DOHH2 (cell line): ENCODE data around the gene BNC2.

ENCODE experiments used
- H3F3A ChIP-seq: fragments of 200-600 bp; sonication (generic), shearing (Covaris generic); 2 replicates; pipeline ENCODE4 v1.6.0; 2016; ENCODE audit warnings: antibody characterized with exemption, mild to moderate bottlenecking; ENCODE audit not compliant: control insufficient read depth, insufficient read depth
- H3K27ac ChIP-seq: fragments of 200-600 bp; sonication (generic); 2 replicates; pipeline ENCODE4 v1.5.1; 2014; ENCODE audit warnings: low read depth, mild to moderate bottlenecking, low read length, moderate library complexity
- H3K27me3 ChIP-seq: fragments of 200-600 bp; sonication (generic); 2 replicates; pipeline ENCODE4 v1.6.1; 2014; ENCODE audit warnings: mild to moderate bottlenecking, low read length, mixed read lengths; ENCODE audit not compliant: control insufficient read depth
- H3K36me3 ChIP-seq: fragments of 200-600 bp; sonication (generic); 2 replicates; pipeline ENCODE4 v1.6.1; 2014; ENCODE audit warnings: mild to moderate bottlenecking, low read length, moderate library complexity, mixed read lengths; ENCODE audit not compliant: control insufficient read depth
- H3K4me1 ChIP-seq: fragments of 200-600 bp; sonication (generic); 2 replicates; pipeline ENCODE4 v1.6.1; 2014; ENCODE audit warnings: mild to moderate bottlenecking, low read length, mixed read lengths; ENCODE audit not compliant: control insufficient read depth
- H3K4me2 ChIP-seq: fragments of 200-600 bp; sonication (generic); 2 replicates; pipeline ENCODE4 v1.6.0; 2014; ENCODE audit warnings: mild to moderate bottlenecking, low read length, moderate library complexity
- H3K4me3 ChIP-seq: fragments of 200-600 bp; sonication (generic); 2 replicates; pipeline ENCODE4 v1.5.1; 2014; ENCODE audit warnings: mild to moderate bottlenecking, low read length, mixed read lengths
- H3K79me2 ChIP-seq: fragments of 200-600 bp; sonication (generic); 2 replicates; pipeline ENCODE4 v1.6.1; 2014; ENCODE audit warnings: mild to moderate bottlenecking, low read length, mixed read lengths; ENCODE audit not compliant: control insufficient read depth
- H3K9me2 ChIP-seq: fragments of 200-600 bp; sonication (generic); replicated peaks from 2 replicates; pipeline ENCODE4 v1.6.1; 2014; ENCODE audit warnings: mild to moderate bottlenecking, low read length, mixed read lengths; ENCODE audit not compliant: control insufficient read depth
- H3K9me3 ChIP-seq: fragments of 200-600 bp; sonication (generic); 2 replicates; pipeline ENCODE4 v1.6.1; 2014; ENCODE audit warnings: antibody characterized with exemption, low read length, mixed read lengths; ENCODE audit not compliant: control insufficient read depth, insufficient read depth
- H4K20me1 ChIP-seq: fragments of 200-600 bp; sonication (generic); 2 replicates; pipeline ENCODE4 v1.6.0; 2014; ENCODE audit warnings: low read depth, mild to moderate bottlenecking, antibody characterized with exemption, low read length, moderate library complexity; ENCODE audit not compliant: control insufficient read depth, insufficient read depth
- EZH2phosphoT487 ChIP-seq: fragments of 200-600 bp; sonication (generic); IDR thresholded peaks from 2 replicates; pipeline ENCODE4 v1.6.1; 2017; ENCODE audit warnings: borderline replicate concordance, mild to moderate bottlenecking, antibody characterized with exemption, low read length, moderate library complexity, mixed read lengths
- TF ChIP-seq, protein P1 (sequence below): fragments of 200-600 bp; sonication (generic); IDR thresholded peaks from one replicate; pipeline ENCODE4 v1.5.1; 2014; ENCODE audit warnings: antibody characterized with exemption, mild to moderate bottlenecking, low read depth, low read length; ENCODE audit not compliant: poor library complexity, severe bottlenecking

Gene BNC2

DNA sequence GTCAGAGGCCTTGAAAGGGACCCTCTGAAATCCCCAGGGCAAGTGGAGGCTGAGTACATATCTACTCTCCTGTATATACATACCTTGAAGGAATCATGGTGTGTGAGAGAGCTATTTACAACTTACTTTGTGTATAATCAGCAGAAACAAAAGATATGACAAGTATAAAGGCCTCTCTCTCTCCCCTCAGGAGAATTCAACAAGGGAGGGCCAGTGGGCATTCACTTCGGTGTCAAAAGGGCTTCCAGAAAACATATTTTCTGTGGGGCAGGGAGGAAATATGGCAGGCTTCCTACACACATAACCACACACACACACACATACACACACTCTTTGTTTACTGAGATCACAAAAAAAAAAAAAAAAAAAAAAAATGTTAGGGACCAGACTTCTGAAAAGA is 181.7 kb downstream of the BNC2 start:
- H3K27me3 ChIP-seq, result no peaks in the 10 kb centered on the region
- H3F3A ChIP-seq, result no peaks in the 10 kb centered on the region
- no peaks in the 10 kb centered on the region; the same call in 1 of the 2 replicates for H3K9me3 ChIP-seq
- H3K4me1 ChIP-seq, result no peaks in the 10 kb centered on the region
- H3K36me3 ChIP-seq, result no peaks in the 10 kb centered on the region
- H3K4me2 ChIP-seq, result no peak overlapping the region
- H3K4me3 ChIP-seq, result no peak overlapping the region
- no peaks in the 10 kb centered on the region for H3K79me2 ChIP-seq
- no peaks in the 10 kb centered on the region for H4K20me1 ChIP-seq
- H3K27ac ChIP-seq, result no peak overlapping the region
- H3K9me2 ChIP-seq, result no peaks in the 10 kb centered on the region
- no peak for TF ChIP-seq EZH2phosphoT487

DNA sequence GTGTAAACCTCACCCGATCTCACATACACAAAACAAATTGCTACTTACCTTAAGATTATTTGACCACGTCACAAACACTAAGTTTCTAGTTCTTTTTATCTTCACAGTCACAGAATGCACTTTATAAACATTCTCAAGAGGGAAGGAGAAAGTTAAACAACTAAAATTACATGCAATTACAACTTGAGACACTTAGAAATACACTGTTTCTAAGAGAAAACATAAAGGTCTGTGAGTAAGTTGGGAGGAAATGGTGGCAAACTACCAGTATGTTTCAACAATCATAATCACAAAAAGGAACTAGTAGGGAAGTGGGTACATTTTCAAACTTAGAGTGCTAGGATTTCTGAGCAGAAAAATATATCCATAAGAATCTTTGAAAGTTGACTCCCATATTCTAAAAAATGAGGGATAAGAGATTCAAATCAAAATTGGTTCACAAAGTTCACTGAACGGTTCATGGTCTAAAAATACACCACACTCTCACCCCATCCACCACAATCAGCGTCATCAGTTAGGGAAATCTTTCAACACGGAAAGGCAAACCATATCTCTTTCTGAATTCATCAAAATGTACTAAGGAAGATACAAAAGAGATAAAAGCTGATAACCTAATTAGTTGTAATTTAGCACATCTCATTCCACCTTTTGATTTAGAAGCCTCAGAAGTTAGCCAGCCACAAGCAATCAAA is 182.6 kb downstream of the BNC2 start:
- Histone ChIP-seq H3F3A (no peaks in the 10 kb centered on the region), H4K20me1 (no peaks in the 10 kb centered on the region), H3K4me1 (no peaks in the 10 kb centered on the region), H3K9me2 (no peaks in the 10 kb centered on the region), H3K9me3 (no peaks in the 10 kb centered on the region; the same call in 1 of the 2 replicates), H3K27ac (no peak overlapping the region), H3K4me3 (no peak overlapping the region), H3K4me2 (no peak overlapping the region), H3K27me3 (no peaks in the 10 kb centered on the region), H3K36me3 (no peaks in the 10 kb centered on the region), H3K79me2 (no peaks in the 10 kb centered on the region)
- TF ChIP-seq EZH2phosphoT487, result no peak
- TF ChIP-seq, protein P1, sequence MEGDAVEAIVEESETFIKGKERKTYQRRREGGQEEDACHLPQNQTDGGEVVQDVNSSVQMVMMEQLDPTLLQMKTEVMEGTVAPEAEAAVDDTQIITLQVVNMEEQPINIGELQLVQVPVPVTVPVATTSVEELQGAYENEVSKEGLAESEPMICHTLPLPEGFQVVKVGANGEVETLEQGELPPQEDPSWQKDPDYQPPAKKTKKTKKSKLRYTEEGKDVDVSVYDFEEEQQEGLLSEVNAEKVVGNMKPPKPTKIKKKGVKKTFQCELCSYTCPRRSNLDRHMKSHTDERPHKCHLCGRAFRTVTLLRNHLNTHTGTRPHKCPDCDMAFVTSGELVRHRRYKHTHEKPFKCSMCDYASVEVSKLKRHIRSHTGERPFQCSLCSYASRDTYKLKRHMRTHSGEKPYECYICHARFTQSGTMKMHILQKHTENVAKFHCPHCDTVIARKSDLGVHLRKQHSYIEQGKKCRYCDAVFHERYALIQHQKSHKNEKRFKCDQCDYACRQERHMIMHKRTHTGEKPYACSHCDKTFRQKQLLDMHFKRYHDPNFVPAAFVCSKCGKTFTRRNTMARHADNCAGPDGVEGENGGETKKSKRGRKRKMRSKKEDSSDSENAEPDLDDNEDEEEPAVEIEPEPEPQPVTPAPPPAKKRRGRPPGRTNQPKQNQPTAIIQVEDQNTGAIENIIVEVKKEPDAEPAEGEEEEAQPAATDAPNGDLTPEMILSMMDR, result no peak

DNA sequence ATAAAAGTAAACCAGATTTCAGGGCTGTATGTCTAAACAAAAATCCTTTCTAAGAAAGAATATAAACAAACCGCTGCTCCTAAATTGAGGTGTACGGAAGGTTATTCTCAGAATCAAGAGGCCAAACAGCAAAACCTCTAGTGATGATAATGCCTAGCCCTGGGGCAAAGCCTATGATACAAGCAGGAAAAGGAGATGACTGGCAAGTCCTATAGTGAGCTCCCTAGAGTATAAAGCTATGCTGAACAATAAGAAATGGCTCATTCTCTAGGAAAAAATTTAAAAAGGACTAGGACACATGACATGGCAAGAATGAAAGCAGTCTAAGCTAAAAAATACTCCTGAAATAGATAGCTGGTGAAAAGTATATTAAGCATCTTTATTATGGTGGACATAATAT is 187.1 kb downstream of the BNC2 start:
- no peak overlapping the region for H3K27ac ChIP-seq
- no peaks in the 10 kb centered on the region for H3K9me2 ChIP-seq
- H3K4me2 ChIP-seq, result no peak overlapping the region
- no peak for TF ChIP-seq EZH2phosphoT487
- TF ChIP-seq, protein P1, result no peak
- H4K20me1 ChIP-seq, result no peaks in the 10 kb centered on the region
- no peaks in the 10 kb centered on the region for H3F3A ChIP-seq
- no peaks in the 10 kb centered on the region for H3K27me3 ChIP-seq
- H3K36me3 ChIP-seq, result no peaks in the 10 kb centered on the region
- no peaks in the 10 kb centered on the region for H3K79me2 ChIP-seq
- H3K9me3 ChIP-seq, result no peaks in the 10 kb centered on the region
- no peaks in the 10 kb centered on the region for H3K4me1 ChIP-seq
- no peak overlapping the region for H3K4me3 ChIP-seq

DNA sequence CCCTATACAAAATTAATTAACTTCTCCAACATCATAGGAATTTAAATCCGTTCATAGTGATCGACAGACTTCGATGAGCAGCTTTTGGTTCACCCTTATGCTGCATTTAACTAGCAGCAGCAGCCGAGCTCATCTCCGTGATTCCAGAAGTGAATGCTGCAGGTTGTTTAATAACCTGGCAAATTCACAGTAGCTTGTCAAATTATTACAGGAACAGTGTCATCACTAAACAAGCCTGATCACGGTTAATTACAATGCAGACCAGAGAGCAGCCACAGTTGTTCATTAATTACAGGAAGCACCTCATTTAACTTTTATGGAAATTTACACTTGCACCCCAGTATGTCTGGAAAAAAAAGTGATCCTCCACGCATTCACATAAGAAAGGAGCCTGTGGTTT is 188.2 kb downstream of the BNC2 start:
- Histone ChIP-seq H3K9me2 (no peaks in the 10 kb centered on the region), H3F3A (no peaks in the 10 kb centered on the region), H3K9me3 (no peaks in the 10 kb centered on the region), H4K20me1 (no peaks in the 10 kb centered on the region), H3K4me3 (no peak overlapping the region), H3K27me3 (no peaks in the 10 kb centered on the region), H3K79me2 (no peaks in the 10 kb centered on the region), H3K27ac (no peak overlapping the region), H3K4me2 (no peak overlapping the region), H3K36me3 (no peaks in the 10 kb centered on the region), H3K4me1 (no peaks in the 10 kb centered on the region)
- no peak for TF ChIP-seq EZH2phosphoT487
- TF ChIP-seq, protein P1, result no peak
